HG03565 (cell line): Measurements from ENCODE around the gene MYO1E.

ENCODE experiments used
- ATAC-seq: cut with Tn5 transposase; IDR thresholded peaks from one replicate; pipeline ENCODE4 v1.9.1; 2021; ENCODE audit warnings: mild to moderate bottlenecking, moderate library complexity; ENCODE audit not compliant: unreplicated experiment

Gene MYO1E

DNA sequence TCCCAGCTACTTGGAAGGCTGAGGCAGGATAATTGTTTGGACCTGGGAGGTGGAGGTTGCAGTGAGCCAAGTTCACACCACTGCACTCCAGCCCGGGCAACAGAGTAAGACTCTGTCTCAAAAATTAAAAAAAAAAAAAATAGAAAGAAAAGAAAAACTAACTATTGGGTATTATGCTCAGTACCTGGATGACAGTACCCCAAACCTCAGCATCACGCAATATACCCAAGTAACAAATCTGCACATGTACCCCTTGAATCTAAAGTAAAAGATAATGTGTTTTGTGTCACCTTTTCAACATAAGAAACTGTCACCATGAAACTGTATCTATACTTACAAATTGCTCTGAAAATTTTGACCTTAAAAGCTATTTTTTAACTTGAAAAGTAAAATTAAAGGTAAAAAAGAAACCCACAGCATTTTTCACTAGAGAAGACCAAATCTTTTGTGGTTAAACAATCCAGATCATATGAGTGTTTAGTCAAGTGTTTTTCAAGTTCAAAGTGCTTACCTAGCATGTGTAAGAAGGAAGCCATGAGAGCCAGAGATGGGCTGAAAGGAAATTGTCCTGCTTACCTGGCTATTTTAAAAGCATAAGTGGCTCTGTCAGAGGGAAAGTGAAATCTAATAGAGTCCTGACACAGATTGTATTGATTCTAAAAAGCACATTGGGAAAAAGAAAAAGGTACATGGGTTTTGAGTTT lies 50.5 kb downstream of the MYO1E start:
- peak; percentile 46 for ATAC-seq

DNA sequence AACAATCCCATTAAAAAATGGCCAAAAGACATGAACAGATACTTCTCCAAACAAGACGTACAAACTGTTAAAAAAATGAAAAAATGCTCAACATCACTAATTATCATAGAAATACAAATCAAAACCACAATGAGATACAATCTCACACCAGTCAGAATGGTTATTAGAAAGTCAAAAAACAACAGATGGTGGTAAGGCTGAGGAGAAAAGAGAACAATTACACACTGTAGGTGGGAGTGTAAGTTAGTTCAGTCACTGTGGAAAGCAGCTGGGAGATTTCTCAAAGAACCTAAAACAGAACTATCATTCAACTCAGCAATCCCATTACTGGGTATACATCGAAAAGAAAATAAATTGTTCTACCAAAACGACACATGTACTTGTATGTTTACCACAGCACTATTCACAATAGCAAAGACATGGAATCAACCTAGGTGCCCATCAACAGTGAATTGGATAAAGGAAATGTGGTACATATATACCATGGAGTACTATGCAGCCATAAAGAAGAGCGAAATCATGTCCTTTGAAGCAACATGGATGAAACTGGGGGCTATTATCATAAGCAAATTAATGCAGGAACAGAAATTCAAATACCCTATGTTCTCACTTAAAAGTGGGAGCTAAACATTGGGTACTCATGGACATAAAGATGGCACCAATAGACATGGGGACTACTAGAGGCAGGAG lies 51.5 kb downstream of the MYO1E start:
- ATAC-seq, result no peak

DNA sequence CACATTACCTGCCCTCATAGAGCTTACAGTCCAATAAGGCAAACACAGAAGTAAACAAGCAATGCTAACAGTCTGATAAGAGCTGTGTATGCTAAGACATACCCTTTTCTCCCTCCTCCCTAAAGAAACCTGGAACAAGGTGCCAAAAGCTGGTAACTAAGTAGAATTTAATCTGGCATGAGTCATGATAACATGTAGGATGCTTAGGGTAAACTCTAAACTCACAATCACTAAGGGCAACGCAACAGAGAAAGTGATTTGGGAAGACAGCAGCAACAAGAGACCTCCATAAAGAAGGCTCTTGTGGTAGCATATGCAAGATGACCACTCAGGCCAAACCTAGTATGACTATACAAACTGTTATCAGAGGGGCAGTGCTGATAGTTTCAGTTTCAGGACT lies 55.5 kb downstream of the MYO1E start:
- ATAC-seq, result no peak

- ATAC-seq, result no peak
These were observed 56.7 kb downstream of the MYO1E start for GRCh38 chr15:59315914-59316451.

DNA sequence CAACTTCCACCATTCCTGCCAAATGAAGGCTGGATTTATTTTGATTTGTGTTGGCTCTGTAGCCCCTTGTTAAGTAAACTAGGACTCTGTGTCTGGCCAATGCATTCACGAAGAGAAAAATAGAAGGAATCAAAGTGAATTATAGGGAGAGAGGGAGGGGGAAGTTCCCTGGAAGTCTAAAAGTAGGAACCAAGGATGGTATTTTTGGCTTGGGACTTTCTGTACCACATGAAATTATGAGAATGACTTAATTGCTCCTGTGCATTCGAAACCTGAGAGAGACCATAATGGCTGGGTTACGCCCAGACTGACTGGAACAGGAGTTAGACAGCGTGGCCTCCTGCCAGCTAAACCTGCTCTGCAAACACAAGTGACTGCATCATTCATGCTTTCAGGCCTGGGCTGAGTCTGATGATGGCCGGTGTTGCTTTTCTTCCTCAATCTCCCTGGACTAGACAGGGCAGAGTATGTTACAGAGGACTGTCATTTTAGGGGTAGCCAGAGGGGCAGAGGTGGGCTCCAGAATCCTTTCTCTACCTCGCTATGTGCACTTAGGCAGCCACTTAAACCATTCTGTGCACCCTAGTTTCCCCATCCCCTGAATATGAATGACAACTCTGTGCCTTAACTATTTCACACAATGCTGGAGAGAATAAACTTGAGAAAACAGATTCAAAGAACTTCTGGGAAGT lies 58.9 kb downstream of the MYO1E start:
- ATAC-seq, result peak; percentile 81

DNA sequence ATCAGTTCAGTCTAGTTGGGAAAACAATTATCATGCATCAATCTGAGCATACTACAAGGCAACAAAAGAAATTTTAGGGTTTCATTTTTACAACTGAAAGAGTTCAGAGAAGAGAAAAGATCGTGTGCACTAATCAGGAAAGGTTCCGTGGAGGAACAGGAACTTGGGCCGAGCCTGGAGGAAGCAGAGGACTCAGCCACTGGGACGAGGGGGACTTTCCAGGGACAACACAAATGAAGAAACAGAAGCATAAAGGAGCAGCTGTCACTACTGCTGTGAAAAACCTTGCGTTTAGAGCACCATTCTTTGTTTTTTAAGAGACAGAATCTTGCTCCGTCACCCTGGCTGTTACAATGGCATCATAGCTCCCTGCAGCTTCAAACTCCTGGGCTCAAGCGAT lies 60.5 kb downstream of the MYO1E start:
- ATAC-seq, result no peak

DNA sequence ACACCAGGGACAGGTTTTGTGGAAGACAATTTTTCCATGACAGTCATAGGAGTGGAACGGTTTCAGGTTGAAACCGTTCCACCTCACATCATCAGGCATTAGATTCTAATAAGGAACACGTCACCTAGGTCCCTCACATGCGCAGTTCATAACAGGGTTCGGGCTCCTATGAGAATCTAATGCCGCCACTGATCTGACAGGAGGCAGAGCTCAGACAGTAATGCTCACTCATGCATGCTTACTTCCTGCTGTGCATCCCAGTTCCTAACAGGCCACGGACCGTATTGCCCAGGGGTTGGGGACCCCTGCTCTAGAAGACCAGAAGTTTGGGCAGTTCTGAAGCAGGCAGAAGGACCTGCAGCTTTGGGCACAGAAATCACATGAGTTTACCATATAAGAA lies 61.5 kb downstream of the MYO1E start:
- no peak for ATAC-seq

GRCh38 chr15:59309405-59309804 lies 63.3 kb downstream of the MYO1E start:
- no peak for ATAC-seq

DNA sequence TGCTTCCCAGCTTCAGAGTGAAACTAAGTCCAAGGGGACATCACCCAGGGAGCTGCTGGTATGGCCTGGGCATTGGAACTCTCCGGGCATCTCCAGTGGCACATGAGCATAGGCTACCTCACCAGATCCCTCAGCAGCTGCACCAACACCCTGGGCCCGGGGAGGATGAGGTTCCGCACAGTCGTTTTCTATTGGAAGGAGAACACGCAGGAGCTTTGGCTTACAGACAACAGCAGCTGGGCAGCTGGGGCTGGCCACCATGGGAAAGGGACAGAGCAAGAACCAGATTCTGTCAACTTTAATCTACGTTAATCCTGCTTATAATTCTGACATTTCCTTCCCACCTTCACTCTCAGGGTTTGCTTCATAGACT lies 65.5 kb downstream of the MYO1E start:
- no peak for ATAC-seq

GRCh38 chr15:59306520-59307164 lies 66.0 kb downstream of the MYO1E start:
- no peak for ATAC-seq

DNA sequence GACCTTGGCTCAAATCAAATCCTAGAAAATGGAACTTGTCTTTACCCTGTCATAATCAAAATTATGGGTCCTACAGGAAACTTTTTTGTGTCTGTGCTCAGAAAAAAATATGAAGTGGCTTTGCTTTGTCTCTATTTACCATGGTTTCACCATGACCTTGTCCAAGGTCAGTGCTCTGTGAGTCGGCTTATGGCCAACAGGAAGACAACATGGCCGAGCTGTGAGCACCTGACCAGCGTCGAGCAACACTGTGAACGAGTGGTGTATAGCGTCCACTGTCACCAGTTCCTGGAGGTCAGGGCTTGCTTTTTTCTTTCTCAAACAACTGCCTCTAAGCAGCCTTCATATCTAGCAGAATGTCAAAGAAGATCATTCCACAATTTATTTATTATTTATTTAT lies 67.9 kb downstream of the MYO1E start:
- no peak for ATAC-seq

- no peak for ATAC-seq
These were observed 68.5 kb downstream of the MYO1E start for GRCh38 chr15:59304034-59304795.

DNA sequence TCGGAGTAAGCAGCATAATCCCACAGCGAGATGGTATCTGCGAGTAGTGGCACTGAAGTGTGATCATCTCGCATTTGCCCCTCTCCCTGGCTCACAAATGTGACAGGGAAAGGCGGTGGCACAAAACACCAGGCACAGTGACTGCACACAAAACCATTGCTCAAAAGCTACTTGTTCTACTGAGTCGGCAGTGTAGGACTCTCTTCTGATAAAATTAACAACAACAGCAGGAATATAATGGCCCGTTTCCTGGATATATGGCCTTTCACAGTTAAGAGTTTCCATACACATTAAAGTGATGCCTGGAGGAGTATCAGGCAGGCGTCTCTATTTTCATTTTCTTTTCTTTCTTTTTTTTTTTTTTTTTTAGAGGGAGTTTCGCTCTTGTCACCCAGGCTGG lies 69.0 kb downstream of the MYO1E start:
- ATAC-seq, result no peak

DNA sequence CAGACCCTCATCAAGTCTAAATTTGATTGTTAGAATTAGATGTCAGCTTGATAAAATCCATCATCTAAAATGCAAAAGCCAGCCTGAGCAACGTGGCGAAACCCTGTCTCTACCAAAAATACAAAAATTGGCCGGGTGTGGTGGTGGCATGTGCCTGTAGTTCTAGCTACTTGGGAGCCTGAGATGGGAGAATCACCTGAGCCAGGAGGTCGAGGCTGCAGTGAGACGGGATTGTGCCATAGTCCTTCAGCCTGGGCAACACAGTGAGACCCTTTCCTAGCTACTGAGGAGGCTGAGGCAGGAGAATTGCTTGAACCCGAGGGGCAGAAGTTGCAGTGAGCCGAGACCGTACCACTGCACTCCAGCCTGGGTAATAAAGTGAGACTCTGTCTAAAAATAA lies 69.5 kb downstream of the MYO1E start:
- ATAC-seq, result no peak

GRCh38 chr15:59301527-59301926 lies 71.1 kb downstream of the MYO1E start:
- ATAC-seq, result no peak

DNA sequence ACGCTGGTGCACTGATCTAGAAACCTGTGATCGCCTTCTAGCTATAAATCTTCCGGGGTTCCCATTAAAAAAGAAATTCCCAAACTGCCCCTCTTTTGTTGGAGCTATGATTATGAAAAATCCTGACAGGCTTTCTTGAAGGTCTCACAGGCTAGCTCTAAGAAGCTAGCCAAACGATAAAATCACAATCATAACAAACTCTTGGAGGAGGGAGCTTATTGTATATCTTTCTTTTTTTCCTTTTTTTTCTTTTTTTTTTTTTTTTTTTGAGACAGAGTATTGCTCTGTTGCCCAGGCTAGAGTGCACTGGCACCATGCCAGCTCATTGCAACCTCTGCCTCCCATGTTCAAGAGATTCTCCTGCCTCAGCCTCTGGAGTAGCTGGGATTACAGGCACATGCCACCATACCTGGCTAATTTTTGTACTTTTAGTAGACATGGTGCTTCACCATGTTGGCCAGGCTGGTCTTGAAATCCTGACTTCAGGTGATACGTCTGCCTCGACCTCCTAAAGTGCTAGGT lies 72.0 kb downstream of the MYO1E start:
- ATAC-seq, result no peak

DNA sequence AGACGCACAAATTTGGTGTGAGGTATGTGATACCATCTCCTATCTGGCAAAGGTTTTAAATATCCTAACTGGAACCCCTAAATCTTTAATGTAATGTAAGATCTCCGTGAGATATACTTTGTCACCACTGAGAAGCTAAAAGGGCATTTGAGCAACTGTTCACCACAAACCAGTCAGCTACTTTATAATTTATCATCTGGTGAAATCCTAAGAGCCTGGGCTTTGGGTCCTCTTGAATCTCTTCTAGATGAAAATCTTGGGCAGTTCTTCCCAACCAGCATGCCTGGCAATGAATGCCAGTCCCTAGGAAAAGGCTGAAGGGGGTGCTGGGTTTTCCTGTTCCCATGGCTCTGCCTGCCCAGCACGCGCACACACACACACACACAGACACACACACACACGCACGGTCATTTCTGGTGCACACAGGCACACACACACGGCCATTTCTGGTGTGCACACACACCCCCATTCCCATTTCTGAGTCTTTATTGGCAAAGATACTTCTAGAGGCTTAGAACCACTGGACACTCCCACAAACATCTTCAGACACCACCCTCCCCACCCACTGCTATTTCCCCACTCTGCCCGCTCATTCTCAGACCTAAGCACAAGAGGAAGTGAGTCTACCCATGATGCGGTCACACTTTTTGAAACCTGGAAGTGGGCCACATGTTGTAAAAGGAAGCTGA lies 72.6 kb downstream of the MYO1E start:
- ATAC-seq, result peak; percentile 36

- ATAC-seq, result no peak
These were observed 73.8 kb downstream of the MYO1E start for GRCh38 chr15:59298854-59299250.

DNA sequence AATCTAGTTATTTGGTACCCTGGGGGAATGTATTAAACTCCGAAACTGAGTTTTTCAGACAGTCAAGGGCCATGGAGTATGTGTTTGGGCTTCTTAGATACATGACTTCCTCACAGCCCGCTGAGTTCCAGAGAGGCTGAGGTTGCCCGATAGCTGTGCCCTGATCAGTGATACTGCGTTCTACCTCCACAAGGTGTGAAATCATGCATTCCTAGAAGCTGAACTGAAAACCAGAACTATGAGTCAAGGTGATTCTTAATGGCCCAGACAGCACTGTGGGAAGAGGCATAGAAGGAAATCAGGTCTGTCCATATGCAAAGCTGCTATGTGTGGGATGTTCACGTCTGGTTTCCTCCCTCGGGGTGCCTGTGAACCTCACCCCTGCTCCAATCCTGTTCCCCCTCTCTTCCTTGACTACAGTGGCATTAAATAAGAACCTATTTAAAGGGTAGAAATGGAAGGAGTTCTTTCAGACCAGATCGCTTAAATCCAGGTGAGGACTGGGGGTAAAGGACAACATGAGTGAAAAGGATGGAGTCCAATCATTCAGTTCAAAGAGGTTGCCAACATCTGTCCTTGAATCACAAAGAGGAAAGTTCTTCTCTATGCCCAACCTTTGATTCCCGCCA lies 74.3 kb downstream of the MYO1E start:
- ATAC-seq, result peak; percentile 69
